Measurements from ENCODE around the gene INCA1.
A peak's percentile ranks its signal among the peaks of the same experiment; 100 is the strongest.

DNA sequence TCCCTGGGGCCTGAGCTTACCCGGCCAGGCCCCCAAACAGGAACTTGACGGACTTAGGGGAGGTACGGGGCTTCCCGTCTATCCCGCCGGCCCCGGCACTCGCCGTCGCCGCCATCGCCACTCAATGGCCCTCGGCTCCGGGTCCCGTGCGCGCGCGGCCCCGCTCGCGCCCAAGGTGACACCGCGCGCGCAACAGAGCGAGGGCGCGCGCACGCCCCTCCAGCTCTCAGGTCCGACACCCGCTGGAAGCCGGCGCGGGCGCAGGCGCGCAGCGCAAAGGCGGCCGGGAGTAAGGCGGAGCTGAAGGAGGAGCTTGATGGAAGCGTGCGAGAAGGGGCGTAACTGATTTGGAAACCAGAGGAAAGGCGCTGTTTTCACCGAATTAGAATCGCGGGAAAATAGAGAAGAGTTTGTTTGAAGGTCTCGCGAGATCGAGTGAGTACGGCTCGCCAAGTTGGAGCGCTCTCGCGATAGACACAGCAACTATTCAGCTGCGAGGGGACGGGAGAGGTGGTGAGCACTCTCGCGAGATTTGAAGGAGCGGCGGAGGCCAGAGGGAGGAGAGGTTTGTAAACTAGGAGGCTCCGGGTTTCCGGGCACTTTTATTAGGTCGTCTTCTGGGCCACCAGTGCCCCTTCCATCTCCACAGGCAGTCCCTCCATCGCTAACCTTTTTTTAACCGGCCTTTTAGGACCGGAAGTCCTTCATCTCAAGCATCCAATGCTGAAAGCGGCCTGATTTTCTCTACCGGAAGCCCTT, 57.3 kb downstream of the INCA1 start, which contains the start of the genes RNF167 and SLC25A11:
- peak in 1 of 2 donors; percentile 79 for TF ChIP-seq POLR2A (IDR thresholded peaks at IDR 0.05)
- TF ChIP-seq, protein P1, sequence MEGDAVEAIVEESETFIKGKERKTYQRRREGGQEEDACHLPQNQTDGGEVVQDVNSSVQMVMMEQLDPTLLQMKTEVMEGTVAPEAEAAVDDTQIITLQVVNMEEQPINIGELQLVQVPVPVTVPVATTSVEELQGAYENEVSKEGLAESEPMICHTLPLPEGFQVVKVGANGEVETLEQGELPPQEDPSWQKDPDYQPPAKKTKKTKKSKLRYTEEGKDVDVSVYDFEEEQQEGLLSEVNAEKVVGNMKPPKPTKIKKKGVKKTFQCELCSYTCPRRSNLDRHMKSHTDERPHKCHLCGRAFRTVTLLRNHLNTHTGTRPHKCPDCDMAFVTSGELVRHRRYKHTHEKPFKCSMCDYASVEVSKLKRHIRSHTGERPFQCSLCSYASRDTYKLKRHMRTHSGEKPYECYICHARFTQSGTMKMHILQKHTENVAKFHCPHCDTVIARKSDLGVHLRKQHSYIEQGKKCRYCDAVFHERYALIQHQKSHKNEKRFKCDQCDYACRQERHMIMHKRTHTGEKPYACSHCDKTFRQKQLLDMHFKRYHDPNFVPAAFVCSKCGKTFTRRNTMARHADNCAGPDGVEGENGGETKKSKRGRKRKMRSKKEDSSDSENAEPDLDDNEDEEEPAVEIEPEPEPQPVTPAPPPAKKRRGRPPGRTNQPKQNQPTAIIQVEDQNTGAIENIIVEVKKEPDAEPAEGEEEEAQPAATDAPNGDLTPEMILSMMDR (IDR thresholded peaks at IDR 0.05) = no peak
